Measurements from ENCODE around the gene HP.
A peak's percentile ranks its signal among the peaks of the same experiment; 100 is the strongest.

GRCh38 chr16:72099377-72099818 is 45.1 kb downstream of the HP start:
- TF ChIP-seq, protein P1, sequence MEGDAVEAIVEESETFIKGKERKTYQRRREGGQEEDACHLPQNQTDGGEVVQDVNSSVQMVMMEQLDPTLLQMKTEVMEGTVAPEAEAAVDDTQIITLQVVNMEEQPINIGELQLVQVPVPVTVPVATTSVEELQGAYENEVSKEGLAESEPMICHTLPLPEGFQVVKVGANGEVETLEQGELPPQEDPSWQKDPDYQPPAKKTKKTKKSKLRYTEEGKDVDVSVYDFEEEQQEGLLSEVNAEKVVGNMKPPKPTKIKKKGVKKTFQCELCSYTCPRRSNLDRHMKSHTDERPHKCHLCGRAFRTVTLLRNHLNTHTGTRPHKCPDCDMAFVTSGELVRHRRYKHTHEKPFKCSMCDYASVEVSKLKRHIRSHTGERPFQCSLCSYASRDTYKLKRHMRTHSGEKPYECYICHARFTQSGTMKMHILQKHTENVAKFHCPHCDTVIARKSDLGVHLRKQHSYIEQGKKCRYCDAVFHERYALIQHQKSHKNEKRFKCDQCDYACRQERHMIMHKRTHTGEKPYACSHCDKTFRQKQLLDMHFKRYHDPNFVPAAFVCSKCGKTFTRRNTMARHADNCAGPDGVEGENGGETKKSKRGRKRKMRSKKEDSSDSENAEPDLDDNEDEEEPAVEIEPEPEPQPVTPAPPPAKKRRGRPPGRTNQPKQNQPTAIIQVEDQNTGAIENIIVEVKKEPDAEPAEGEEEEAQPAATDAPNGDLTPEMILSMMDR (IDR thresholded peaks at IDR 0.05; ENCODE audit: insufficient read depth, low read length), result peak; percentile 78
- no peak for TF ChIP-seq POLR2AphosphoS5 (IDR thresholded peaks at IDR 0.05; ENCODE audit: low read depth)
- no peak for TF ChIP-seq GABPA (IDR thresholded peaks at IDR 0.05; ENCODE audit: low read depth)
- TF ChIP-seq, protein P2, sequence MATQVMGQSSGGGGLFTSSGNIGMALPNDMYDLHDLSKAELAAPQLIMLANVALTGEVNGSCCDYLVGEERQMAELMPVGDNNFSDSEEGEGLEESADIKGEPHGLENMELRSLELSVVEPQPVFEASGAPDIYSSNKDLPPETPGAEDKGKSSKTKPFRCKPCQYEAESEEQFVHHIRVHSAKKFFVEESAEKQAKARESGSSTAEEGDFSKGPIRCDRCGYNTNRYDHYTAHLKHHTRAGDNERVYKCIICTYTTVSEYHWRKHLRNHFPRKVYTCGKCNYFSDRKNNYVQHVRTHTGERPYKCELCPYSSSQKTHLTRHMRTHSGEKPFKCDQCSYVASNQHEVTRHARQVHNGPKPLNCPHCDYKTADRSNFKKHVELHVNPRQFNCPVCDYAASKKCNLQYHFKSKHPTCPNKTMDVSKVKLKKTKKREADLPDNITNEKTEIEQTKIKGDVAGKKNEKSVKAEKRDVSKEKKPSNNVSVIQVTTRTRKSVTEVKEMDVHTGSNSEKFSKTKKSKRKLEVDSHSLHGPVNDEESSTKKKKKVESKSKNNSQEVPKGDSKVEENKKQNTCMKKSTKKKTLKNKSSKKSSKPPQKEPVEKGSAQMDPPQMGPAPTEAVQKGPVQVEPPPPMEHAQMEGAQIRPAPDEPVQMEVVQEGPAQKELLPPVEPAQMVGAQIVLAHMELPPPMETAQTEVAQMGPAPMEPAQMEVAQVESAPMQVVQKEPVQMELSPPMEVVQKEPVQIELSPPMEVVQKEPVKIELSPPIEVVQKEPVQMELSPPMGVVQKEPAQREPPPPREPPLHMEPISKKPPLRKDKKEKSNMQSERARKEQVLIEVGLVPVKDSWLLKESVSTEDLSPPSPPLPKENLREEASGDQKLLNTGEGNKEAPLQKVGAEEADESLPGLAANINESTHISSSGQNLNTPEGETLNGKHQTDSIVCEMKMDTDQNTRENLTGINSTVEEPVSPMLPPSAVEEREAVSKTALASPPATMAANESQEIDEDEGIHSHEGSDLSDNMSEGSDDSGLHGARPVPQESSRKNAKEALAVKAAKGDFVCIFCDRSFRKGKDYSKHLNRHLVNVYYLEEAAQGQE (IDR thresholded peaks at IDR 0.05; ENCODE audit: insufficient replicate concordance, low read depth), result no peak

All from HL-60 (cell line).